ENCODE data around the gene USP48. TPM values are rescaled to one million over a fixed set of nuclear protein-coding genes. Genes with fewer than 3 reads are reported as not detected.
A peak's percentile ranks its signal among the peaks of the same experiment; 100 is the strongest.
"Not testable (repeated sequence)": the region's sequence is repeated elsewhere in the genome, so short reads cannot be mapped to it uniquely, and the experiment has no call there.

The USP48 gene
- total and polyA plus RNA-seq, 2 of the 8 experiments (the other 6 are each of a cell fraction or from before 2014, with no cell fraction given), result 12.8 to 83.5 TPM

GRCh38 chr1:21785764-21786163 lies 2.8 kb upstream of the USP48 start:
- 91% methylated on average over 9 of the region's 9 CpGs; no CpG with 5 or more reads in 1 of the 2 experiments for WGBS, 2 experiments (ENCODE audit: extremely low coverage in 1 of 2, insufficient coverage in 1 of 2, insufficient read length in 1 of 2, insufficient replicate concordance in 2 of 2, low coverage in 1 of 2, low lambda C conversion rate in 2 of 2, missing lambda C conversion rate in 1 of 2)
- H3K27ac ChIP-seq (ENCODE audit: low read depth, low read length); H3K4me3 ChIP-seq (ENCODE audit: extremely low read depth in 1 of 4, insufficient read depth in 2 of 4, low read depth in 3 of 4, low read length in 4 of 4); H3K36me3 ChIP-seq (ENCODE audit: control insufficient read depth in 2 of 4, insufficient read depth in 4 of 4, low read length in 3 of 4); H3K79me1 ChIP-seq (ENCODE audit: low read depth, low read length); DNase-seq (ENCODE audit: low read depth in 1 of 2, low spot score in 2 of 2); H3K23ac ChIP-seq (ENCODE audit: insufficient read length); H4K20me1 ChIP-seq (replicated peaks in 1 of 2; ENCODE audit: control insufficient read depth in 1 of 2, insufficient read depth in 2 of 2, low read length in 2 of 2); H3K9me3 ChIP-seq (ENCODE audit: insufficient read depth in 2 of 2, low read depth in 1 of 2, low read length in 1 of 2); H2BK20ac ChIP-seq (ENCODE audit: low read length); H4K91ac ChIP-seq (replicated peaks; ENCODE audit: insufficient read length, low read length); H2BK15ac ChIP-seq (ENCODE audit: low read length); H3K18ac ChIP-seq (ENCODE audit: extremely low read depth, low read length); H3K4me2 ChIP-seq (ENCODE audit: insufficient read depth in 1 of 2, low read depth in 2 of 2, low read length in 2 of 2); H2BK5ac ChIP-seq (ENCODE audit: low read depth, low read length); H3K4me1 ChIP-seq (replicated peaks in 1 of 4; ENCODE audit: control insufficient read depth in 3 of 4, insufficient read depth in 4 of 4, low read length in 3 of 4); H3K4ac ChIP-seq (replicated peaks; ENCODE audit: insufficient read length, low read depth, low read length); H3K56ac ChIP-seq (replicated peaks; ENCODE audit: insufficient read length, low read depth, low read length); H4K5ac ChIP-seq (ENCODE audit: insufficient read length, low read depth, low read length); H3K14ac ChIP-seq (ENCODE audit: insufficient read length); H3K9ac ChIP-seq (replicated peaks in 1 of 4; ENCODE audit: extremely low read depth in 1 of 4, low read depth in 3 of 4, low read length in 3 of 4); H2AFZ ChIP-seq (ENCODE audit: low read length); H3K27me3 ChIP-seq (replicated peaks in 1 of 4; ENCODE audit: control insufficient read depth in 3 of 4, extremely low read depth in 1 of 4, insufficient read depth in 3 of 4, low read length in 3 of 4); H3K23me2 ChIP-seq (ENCODE audit: low read depth, low read length); FAIRE-seq; H2BK120ac ChIP-seq (replicated peaks; ENCODE audit: low read depth, low read length); H4K8ac ChIP-seq (ENCODE audit: extremely low read depth, insufficient read depth, low read length): not testable (repeated sequence)
- Histone ChIP-seq H3K79me2 (ENCODE audit: control insufficient read depth in 1 of 2, insufficient read depth in 2 of 2, low read length in 2 of 2) (peaks cover 12 to 18% of the 10 kb centered on the region in 2 experiments), H2BK12ac (ENCODE audit: low read depth, low read length) (0 out of 2 replicates have a peak overlapping the region, but pooled peaks have one; percentile 33), H2AK5ac (ENCODE audit: low read depth, low read length) (0 out of 2 replicates have a peak overlapping the region, but pooled peaks have one; percentile 40)
- ChIA-PET CTCF (ENCODE audit: partially characterized antibody) (interaction anchor here (0.7 to 1.3 kb wide), 2 partner anchors 14 to 127 kb away, joined by 3 to 6 read pairs; no protein-coding TSS in a partner anchor), POLR2A (ENCODE audit: partially characterized antibody) (interaction anchor here (0.6 kb wide), 1 partner anchor 28 kb away, joined by 3 read pairs; no protein-coding TSS in a partner anchor)
